KMS-11 (cell line): Measurements from ENCODE around the gene MRC2.

Experiments
- H2AFZ ChIP-seq: fragments of 200-600 bp; sonication (generic); 2 replicates; pipeline ENCODE4 v1.6.1; 2016; ENCODE audit warnings: antibody characterized with exemption, mixed run types, low read depth
- H3K27ac ChIP-seq: fragments of 200-600 bp; sonication (generic); 2 replicates; pipeline ENCODE4 v1.6.1; 2016; ENCODE audit warnings: mild to moderate bottlenecking, mixed run types
- H3K27me3 ChIP-seq: fragments of 200-600 bp; sonication (generic); 2 replicates; pipeline ENCODE4 v1.6.1; 2017; ENCODE audit warnings: mild to moderate bottlenecking, low read depth, mixed run types, moderate library complexity; ENCODE audit not compliant: insufficient read depth
- H3K36me3 ChIP-seq: fragments of 200-600 bp; sonication (generic); 2 replicates; pipeline ENCODE4 v1.6.1; 2017; ENCODE audit warnings: mild to moderate bottlenecking, mixed run types; ENCODE audit not compliant: insufficient read depth
- H3K4me1 ChIP-seq: fragments of 200-600 bp; sonication (generic); 2 replicates; pipeline ENCODE4 v1.6.1; 2016; ENCODE audit warnings: mild to moderate bottlenecking, low read depth, mixed run types; ENCODE audit not compliant: poor library complexity, severe bottlenecking
- H3K4me2 ChIP-seq: fragments of 200-600 bp; sonication (generic); 2 replicates; pipeline ENCODE4 v1.7.0; 2016; ENCODE audit warnings: mild to moderate bottlenecking, mixed run types
- H3K4me3 ChIP-seq: fragments of 200-600 bp; sonication (generic); IDR thresholded peaks from 2 replicates; pipeline ENCODE4 v1.6.1; 2017; ENCODE audit warnings: low read depth, low read length, mixed read lengths; ENCODE audit not compliant: insufficient read depth
- H3K79me2 ChIP-seq: fragments of 200-600 bp; sonication (generic); 2 replicates; pipeline ENCODE4 v1.6.1; 2016; ENCODE audit warnings: low read depth, mixed run types; ENCODE audit not compliant: insufficient read depth
- H3K9ac ChIP-seq: fragments of 200-600 bp; sonication (generic); 2 replicates; pipeline ENCODE4 v1.6.1; 2016; ENCODE audit warnings: mild to moderate bottlenecking, mixed run types
- H4K20me1 ChIP-seq: fragments of 200-600 bp; sonication (generic); 2 replicates; pipeline ENCODE4 v1.6.1; 2016; ENCODE audit warnings: mild to moderate bottlenecking, mixed run types; ENCODE audit not compliant: insufficient read depth
- CTCF ChIP-seq: fragments of 200-600 bp; sonication (generic); conservative IDR thresholded peaks from 2 replicates; pipeline ENCODE4 v1.6.1; 2017; ENCODE audit warnings: low read depth, mild to moderate bottlenecking, antibody characterized with exemption, low read length, moderate library complexity, mixed read lengths

The MRC2 gene

GRCh38 chr17:62671553-62671952 is 44.1 kb downstream of the MRC2 start:
- no peak overlapping the region for H3K9ac ChIP-seq
- no peak overlapping the region for H3K27ac ChIP-seq
- no peaks in the 10 kb centered on the region for H3K4me1 ChIP-seq
- H3K27me3 ChIP-seq = no peaks in the 10 kb centered on the region; the same call in 1 of the 2 replicates
- no peak for TF ChIP-seq CTCF
- no peaks in the 10 kb centered on the region for H4K20me1 ChIP-seq
- no peak overlapping the region for H3K4me3 ChIP-seq
- H3K36me3 ChIP-seq = no peaks in the 10 kb centered on the region
- no peak overlapping the region for H2AFZ ChIP-seq
- no peaks in the 10 kb centered on the region for H3K79me2 ChIP-seq
- H3K4me2 ChIP-seq = no peak overlapping the region

DNA sequence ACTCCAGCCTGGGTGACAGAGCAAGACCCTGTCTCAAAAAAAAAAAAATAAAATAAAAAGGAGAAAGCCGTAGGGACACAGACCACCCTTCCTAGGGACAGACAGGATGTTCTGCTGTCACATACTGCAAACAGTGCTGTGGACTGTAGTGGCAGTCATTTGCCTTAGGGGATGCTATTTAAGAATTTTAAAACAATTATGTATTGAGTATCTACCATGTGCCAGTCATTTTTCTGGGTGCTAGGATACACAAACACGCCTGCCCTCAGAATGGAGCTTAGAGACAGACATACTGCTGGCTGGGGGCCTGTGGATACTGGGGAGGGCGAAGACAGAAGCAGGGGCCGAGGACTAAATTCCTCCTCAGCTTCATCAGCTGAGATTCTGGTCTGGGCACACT is 45.5 kb downstream of the MRC2 start:
- no peak overlapping the region for H3K4me2 ChIP-seq
- no peaks in the 10 kb centered on the region for H3K36me3 ChIP-seq
- no peak overlapping the region for H3K4me3 ChIP-seq
- H2AFZ ChIP-seq = no peak overlapping the region
- no peaks in the 10 kb centered on the region for H3K79me2 ChIP-seq
- no peak overlapping the region for H3K9ac ChIP-seq
- no peak for TF ChIP-seq CTCF
- no peaks in the 10 kb centered on the region for H4K20me1 ChIP-seq
- no peaks in the 10 kb centered on the region for H3K4me1 ChIP-seq
- no peaks in the 10 kb centered on the region; the same call in 1 of the 2 replicates for H3K27me3 ChIP-seq
- H3K27ac ChIP-seq = no peak overlapping the region

- no peak for TF ChIP-seq CTCF
- Histone ChIP-seq H3K4me1 (no peaks in the 10 kb centered on the region), H3K4me2 (no peak overlapping the region), H3K36me3 (no peaks in the 10 kb centered on the region), H3K79me2 (no peaks in the 10 kb centered on the region), H2AFZ (no peak overlapping the region), H3K27ac (no peak overlapping the region), H3K4me3 (no peak overlapping the region), H3K9ac (no peak overlapping the region), H4K20me1 (no peaks in the 10 kb centered on the region), H3K27me3 (no peaks in the 10 kb centered on the region; the same call in 1 of the 2 replicates)
Observed at GRCh38 chr17:62673614-62674362, 46.3 kb downstream of the MRC2 start.

DNA sequence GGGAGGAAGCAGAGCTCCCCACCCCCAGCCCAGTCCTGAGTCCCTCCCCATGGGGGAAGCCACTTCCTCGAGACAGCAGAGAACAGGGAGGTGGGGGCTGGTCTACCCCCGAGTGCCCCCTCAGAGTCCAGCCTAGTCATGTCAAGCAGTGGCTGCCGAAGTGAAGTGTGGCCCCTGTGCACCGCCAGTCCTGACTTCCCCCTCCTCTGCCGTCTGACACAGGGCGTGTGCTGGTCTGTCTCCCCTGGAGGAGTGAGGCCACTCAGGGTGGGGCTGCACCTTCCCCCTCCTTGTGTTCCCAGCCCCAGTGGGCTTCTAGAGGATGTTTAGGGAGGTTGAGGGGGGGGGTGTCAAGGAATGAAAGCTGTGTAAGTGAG is 46.9 kb downstream of the MRC2 start:
- H3K4me3 ChIP-seq = no peak overlapping the region
- H3K79me2 ChIP-seq = no peaks in the 10 kb centered on the region
- no peaks in the 10 kb centered on the region for H4K20me1 ChIP-seq
- no peaks in the 10 kb centered on the region for H3K36me3 ChIP-seq
- no peaks in the 10 kb centered on the region; the same call in 1 of the 2 replicates for H3K27me3 ChIP-seq
- H3K4me1 ChIP-seq = no peaks in the 10 kb centered on the region
- no peak for TF ChIP-seq CTCF
- H3K9ac ChIP-seq = no peak overlapping the region
- H2AFZ ChIP-seq = no peak overlapping the region
- H3K27ac ChIP-seq = no peak overlapping the region
- H3K4me2 ChIP-seq = no peak overlapping the region
